Measurements from ENCODE around the gene HAUS8.

The HAUS8 gene

GRCh38 chr19:17070421-17070820 is 4.8 kb downstream of the HAUS8 start:
- Histone ChIP-seq H3K36me3 (ENCODE audit: control insufficient read depth in 1 of 2, insufficient read depth in 2 of 2, low read length in 2 of 2) (peaks cover 0 to 6% of the 10 kb centered on the region in 2 donors), H3K27ac (ENCODE audit: low read length) (no peak overlapping the region), H3K4me1 (ENCODE audit: control insufficient read depth in 1 of 2, insufficient read depth in 2 of 2, low read length in 2 of 2) (peaks cover 0 to 9% of the 10 kb centered on the region in 2 donors), H3K9me3 (ENCODE audit: control insufficient read depth in 1 of 2, low read length in 2 of 2) (no peaks in the 10 kb centered on the region), H3K27me3 (ENCODE audit: low read depth, low read length) (no peaks in the 10 kb centered on the region), H3K4me3 (ENCODE audit: low read depth in 1 of 2, low read length in 2 of 2) (no peak overlapping the region)

- peaks cover 0 to 3% of the 10 kb centered on the region in 2 donors for H3K4me1 ChIP-seq (ENCODE audit: control insufficient read depth in 1 of 2, insufficient read depth in 2 of 2, low read length in 2 of 2)
- H3K36me3 ChIP-seq (ENCODE audit: control insufficient read depth in 1 of 2, insufficient read depth in 2 of 2, low read length in 2 of 2) = peaks cover 0 to 6% of the 10 kb centered on the region in 2 donors
- H3K27ac ChIP-seq (ENCODE audit: low read length) = no peak overlapping the region
- H3K9me3 ChIP-seq (ENCODE audit: control insufficient read depth in 1 of 2, low read length in 2 of 2) = no peaks in the 10 kb centered on the region
- no peak overlapping the region for H3K4me3 ChIP-seq (ENCODE audit: low read depth in 1 of 2, low read length in 2 of 2)
- H3K27me3 ChIP-seq (ENCODE audit: low read depth, low read length) = no peaks in the 10 kb centered on the region
Observed at GRCh38 chr19:17069193-17069592, 6.1 kb downstream of the HAUS8 start.

GRCh38 chr19:17063428-17063827 is 11.8 kb downstream of the HAUS8 start:
- Histone ChIP-seq H3K9me3 (ENCODE audit: control insufficient read depth in 1 of 2, low read length in 2 of 2) (peaks cover 3 to 6% of the 10 kb centered on the region in 2 donors), H3K36me3 (ENCODE audit: control insufficient read depth in 1 of 2, insufficient read depth in 2 of 2, low read length in 2 of 2) (peaks cover 10 to 11% of the 10 kb centered on the region in 2 donors), H3K27me3 (ENCODE audit: low read depth, low read length) (no peaks in the 10 kb centered on the region), H3K4me3 (ENCODE audit: low read depth in 1 of 2, low read length in 2 of 2) (no peak overlapping the region), H3K4me1 (ENCODE audit: control insufficient read depth in 1 of 2, insufficient read depth in 2 of 2, low read length in 2 of 2) (no peaks in the 10 kb centered on the region), H3K27ac (ENCODE audit: low read length) (no peak overlapping the region)

GRCh38 chr19:17061691-17062090 is 13.6 kb downstream of the HAUS8 start:
- H3K27me3 ChIP-seq (ENCODE audit: low read depth, low read length) = no peaks in the 10 kb centered on the region
- peaks cover 3 to 16% of the 10 kb centered on the region in 2 donors for H3K9me3 ChIP-seq (ENCODE audit: control insufficient read depth in 1 of 2, low read length in 2 of 2)
- H3K27ac ChIP-seq (ENCODE audit: low read length) = no peak overlapping the region
- no peak overlapping the region for H3K4me3 ChIP-seq (ENCODE audit: low read depth in 1 of 2, low read length in 2 of 2)
- peaks cover 19 to 25% of the 10 kb centered on the region in 2 donors for H3K36me3 ChIP-seq (ENCODE audit: control insufficient read depth in 1 of 2, insufficient read depth in 2 of 2, low read length in 2 of 2)
- H3K4me1 ChIP-seq (ENCODE audit: control insufficient read depth in 1 of 2, insufficient read depth in 2 of 2, low read length in 2 of 2) = no peaks in the 10 kb centered on the region

GRCh38 chr19:17061205-17061604 is 14.0 kb downstream of the HAUS8 start:
- no peak overlapping the region for H3K4me3 ChIP-seq (ENCODE audit: low read depth in 1 of 2, low read length in 2 of 2)
- no peak overlapping the region for H3K27ac ChIP-seq (ENCODE audit: low read length)

GRCh38 chr19:17060802-17061201 is 14.4 kb downstream of the HAUS8 start:
- Histone ChIP-seq H3K27ac (ENCODE audit: low read length) (no peak overlapping the region), H3K4me1 (ENCODE audit: control insufficient read depth in 1 of 2, insufficient read depth in 2 of 2, low read length in 2 of 2) (no peaks in the 10 kb centered on the region), H3K27me3 (ENCODE audit: low read depth, low read length) (no peaks in the 10 kb centered on the region), H3K36me3 (ENCODE audit: control insufficient read depth in 1 of 2, insufficient read depth in 2 of 2, low read length in 2 of 2) (peaks cover 19 to 25% of the 10 kb centered on the region in 2 donors), H3K4me3 (ENCODE audit: low read depth in 1 of 2, low read length in 2 of 2) (no peak overlapping the region), H3K9me3 (ENCODE audit: control insufficient read depth in 1 of 2, low read length in 2 of 2) (peaks cover 3 to 16% of the 10 kb centered on the region in 2 donors)

More at GRCh38 chr19:17061205-17061604, 14.0 kb downstream of the HAUS8 start:
- Histone ChIP-seq H3K4me1 (ENCODE audit: control insufficient read depth in 1 of 2, insufficient read depth in 2 of 2, low read length in 2 of 2) (no peaks in the 10 kb centered on the region), H3K9me3 (ENCODE audit: control insufficient read depth in 1 of 2, low read length in 2 of 2) (peaks cover 3 to 16% of the 10 kb centered on the region in 2 donors), H3K36me3 (ENCODE audit: control insufficient read depth in 1 of 2, insufficient read depth in 2 of 2, low read length in 2 of 2) (peaks cover 19 to 25% of the 10 kb centered on the region in 2 donors), H3K27me3 (ENCODE audit: low read depth, low read length) (no peaks in the 10 kb centered on the region)

- Histone ChIP-seq H3K4me1 (ENCODE audit: control insufficient read depth in 1 of 2, insufficient read depth in 2 of 2, low read length in 2 of 2) (no peaks in the 10 kb centered on the region), H3K27ac (ENCODE audit: low read length) (no peak overlapping the region), H3K9me3 (ENCODE audit: control insufficient read depth in 1 of 2, low read length in 2 of 2) (peaks cover 3 to 16% of the 10 kb centered on the region in 2 donors), H3K4me3 (ENCODE audit: low read depth in 1 of 2, low read length in 2 of 2) (no peak overlapping the region), H3K36me3 (ENCODE audit: control insufficient read depth in 1 of 2, insufficient read depth in 2 of 2, low read length in 2 of 2) (peaks cover 19 to 31% of the 10 kb centered on the region in 2 donors), H3K27me3 (ENCODE audit: low read depth, low read length) (no peaks in the 10 kb centered on the region)
Observed at GRCh38 chr19:17058236-17058635, 17.0 kb downstream of the HAUS8 start.

GRCh38 chr19:17055636-17056035 is 19.6 kb downstream of the HAUS8 start:
- Histone ChIP-seq H3K4me1 (ENCODE audit: control insufficient read depth in 1 of 2, insufficient read depth in 2 of 2, low read length in 2 of 2) (no peaks in the 10 kb centered on the region), H3K4me3 (ENCODE audit: low read depth in 1 of 2, low read length in 2 of 2) (no peak overlapping the region), H3K36me3 (ENCODE audit: control insufficient read depth in 1 of 2, insufficient read depth in 2 of 2, low read length in 2 of 2) (peaks cover 19 to 31% of the 10 kb centered on the region in 2 donors), H3K27ac (ENCODE audit: low read length) (no peak overlapping the region), H3K9me3 (ENCODE audit: control insufficient read depth in 1 of 2, low read length in 2 of 2) (peaks cover 3 to 16% of the 10 kb centered on the region in 2 donors), H3K27me3 (ENCODE audit: low read depth, low read length) (no peaks in the 10 kb centered on the region)

GRCh38 chr19:17054746-17055145 is 20.5 kb downstream of the HAUS8 start:
- H3K36me3 ChIP-seq (ENCODE audit: control insufficient read depth in 1 of 2, insufficient read depth in 2 of 2, low read length in 2 of 2) = peaks cover 19 to 34% of the 10 kb centered on the region in 2 donors
- H3K4me3 ChIP-seq (ENCODE audit: low read depth in 1 of 2, low read length in 2 of 2) = no peak overlapping the region
- H3K27ac ChIP-seq (ENCODE audit: low read length) = no peak overlapping the region
- H3K4me1 ChIP-seq (ENCODE audit: control insufficient read depth in 1 of 2, insufficient read depth in 2 of 2, low read length in 2 of 2) = no peaks in the 10 kb centered on the region
- H3K27me3 ChIP-seq (ENCODE audit: low read depth, low read length) = no peaks in the 10 kb centered on the region
- peaks cover 3 to 16% of the 10 kb centered on the region in 2 donors for H3K9me3 ChIP-seq (ENCODE audit: control insufficient read depth in 1 of 2, low read length in 2 of 2)

GRCh38 chr19:17052439-17052838 is 22.8 kb downstream of the HAUS8 start:
- Histone ChIP-seq H3K27me3 (ENCODE audit: low read depth, low read length) (no peaks in the 10 kb centered on the region), H3K4me3 (ENCODE audit: low read depth in 1 of 2, low read length in 2 of 2) (no peak overlapping the region), H3K36me3 (ENCODE audit: control insufficient read depth in 1 of 2, insufficient read depth in 2 of 2, low read length in 2 of 2) (peaks cover 0 to 22% of the 10 kb centered on the region in 2 donors), H3K4me1 (ENCODE audit: control insufficient read depth in 1 of 2, insufficient read depth in 2 of 2, low read length in 2 of 2) (no peaks in the 10 kb centered on the region), H3K27ac (ENCODE audit: low read length) (no peak overlapping the region), H3K9me3 (ENCODE audit: control insufficient read depth in 1 of 2, low read length in 2 of 2) (no peaks in the 10 kb centered on the region)

GRCh38 chr19:17049711-17050280 is 25.5 kb downstream of the HAUS8 start:
- H3K4me1 ChIP-seq (ENCODE audit: control insufficient read depth in 1 of 2, insufficient read depth in 2 of 2, low read length in 2 of 2) = no peaks in the 10 kb centered on the region
- no peak overlapping the region for H3K4me3 ChIP-seq (ENCODE audit: low read depth in 1 of 2, low read length in 2 of 2)
- no peaks in the 10 kb centered on the region for H3K9me3 ChIP-seq (ENCODE audit: control insufficient read depth in 1 of 2, low read length in 2 of 2)
- no peak overlapping the region for H3K27ac ChIP-seq (ENCODE audit: low read length)
- H3K36me3 ChIP-seq (ENCODE audit: control insufficient read depth in 1 of 2, insufficient read depth in 2 of 2, low read length in 2 of 2) = peaks cover 0 to 18% of the 10 kb centered on the region in 2 donors
- H3K27me3 ChIP-seq (ENCODE audit: low read depth, low read length) = no peaks in the 10 kb centered on the region

GRCh38 chr19:17048885-17049453 is 26.3 kb downstream of the HAUS8 start:
- H3K4me3 ChIP-seq (ENCODE audit: low read depth in 1 of 2, low read length in 2 of 2) = no peak overlapping the region
- no peaks in the 10 kb centered on the region for H3K4me1 ChIP-seq (ENCODE audit: control insufficient read depth in 1 of 2, insufficient read depth in 2 of 2, low read length in 2 of 2)
- no peak overlapping the region for H3K27ac ChIP-seq (ENCODE audit: low read length)
- H3K9me3 ChIP-seq (ENCODE audit: control insufficient read depth in 1 of 2, low read length in 2 of 2) = no peaks in the 10 kb centered on the region
- H3K36me3 ChIP-seq (ENCODE audit: control insufficient read depth in 1 of 2, insufficient read depth in 2 of 2, low read length in 2 of 2) = peaks cover 0 to 15% of the 10 kb centered on the region in 2 donors
- no peaks in the 10 kb centered on the region for H3K27me3 ChIP-seq (ENCODE audit: low read depth, low read length)

Measured in muscle layer of duodenum (tissue), 2 donors.